Heart left ventricle (tissue), 16 donors: ENCODE measurements around the gene PTPRD. TPM values are rescaled to one million over a fixed set of nuclear protein-coding genes. Genes with fewer than 3 reads are reported as not detected.

Source experiments
- ATAC-seq, 4 donors: fragments of 200-7000 bp; cut with Tn5 transposase; one replicate each; pipeline ENCODE4 v1.9.1; 2020 to 2022; ENCODE audit warnings: moderate library complexity in 4 of 4, mild to moderate bottlenecking in 3 of 4, moderate number of reproducible peaks in 1 of 4
- DNase-seq, 5 donors: peaks; one replicate each; pipeline ENCODE4 v3.0.0-alpha.2; 2020
- H3K27ac ChIP-seq, 12 donors: fragments of 200-600 bp; sonication (generic) in 4 of 12; one replicate each; pipeline versions ENCODE4 v1.5.0 to v1.8.0; 2016 to 2022; ENCODE audit warnings: mild to moderate bottlenecking in 2 of 12
- H3K27me3 ChIP-seq, 9 donors: fragments of 200-600 bp; sonication (generic) in 2 of 9; one replicate each; pipeline versions ENCODE4 v1.5.1 to v1.8.0; 2016 to 2022; ENCODE audit warnings: mild to moderate bottlenecking in 3 of 9
- H3K36me3 ChIP-seq, 9 donors: fragments of 200-600 bp; sonication (generic) in 2 of 9; one replicate each; pipeline versions ENCODE4 v1.5.0 to v1.8.0; 2018 to 2022; ENCODE audit warnings: mild to moderate bottlenecking in 2 of 9
- H3K4me1 ChIP-seq, 12 donors: fragments of 200-600 bp; sonication (generic) in 4 of 12; one replicate each; pipeline versions ENCODE4 v1.5.0 to v1.8.0; 2016 to 2022; ENCODE audit warnings: mild to moderate bottlenecking in 3 of 12
- H3K4me3 ChIP-seq, 12 donors: fragments of 200-600 bp; sonication (generic) in 4 of 12; one replicate each; pipeline versions ENCODE4 v1.5.0 to v1.8.0; 2017 to 2022; ENCODE audit warnings: mild to moderate bottlenecking in 9 of 12, moderate library complexity in 4 of 12
- H3K9me3 ChIP-seq, 12 donors: fragments of 200-600 bp; sonication (generic) in 4 of 12; one replicate each; pipeline versions ENCODE4 v1.5.0 to v1.8.0; 2016 to 2022; ENCODE audit warnings: mild to moderate bottlenecking in 1 of 12
- CTCF ChIP-seq, 12 donors: fragments of 200-600 bp; sonication (generic) in 4 of 12; IDR thresholded peaks; one replicate each; pipeline versions ENCODE4 v1.5.0 to v1.8.0; 2018 to 2022; ENCODE audit warnings: antibody characterized with exemption in 12 of 12, mild to moderate bottlenecking in 5 of 12
- POLR2A ChIP-seq, 2 donors: fragments of 450-650 bp; IDR thresholded peaks; one replicate each; pipeline ENCODE4 v1.6.1; 2017; ENCODE audit warnings: antibody characterized with exemption in 2 of 2, mild to moderate bottlenecking in 2 of 2, moderate library complexity in 2 of 2
- WGBS, 4 donors: extraction: QIAGEN DNeasy Blood & Tissue Kit in 2 of 4; methylation state at CpG; one replicate each; pipeline versions ENCODE4 v1.1.5 to v1.1.7; 2013 to 2018; 5-methylcytosine and 5-hydroxymethylcytosine counted together
- intact Hi-C, 10 donors: fragments of 100-400 bp; cut with DNase I; formaldehyde crosslinking; loops; one replicate each; pipeline versions ENCODE4 v1.11.1 to v1.14.2; 2022
- polyA plus RNA-seq, 2 donors: library from polyadenylated mRNA; stranded (reverse); fragments of 200-250 nt; gene quantifications; one replicate each; pipeline ENCODE4 v1.2.3, GENCODE V29; 2013
- total RNA-seq, 9 donors: library from RNA; depleted of rRNA in 2 of 9; stranded (reverse); fragments of >200 nt in 2 of 9; fragmentation: NEBNext Ultra II Directional in 3 of 9; extraction: Animal tissue kit (Norgen Biotek cat#: 25700) in 3 of 9; gene quantifications; one replicate each; pipeline versions ENCODE4 v1.1.0 to v1.2.4, GENCODE V29; 2016 to 2023
- donor health status: ischemic (EF 13 %, LVEDD 7.1; RV severe dilation, severe dysfunction).
- donor health status: healthy with polysubstance abuse.
- donor health status: DM: no; HTN: yes; CAD: no.
- donor health status: DM: no; HTN: no; CAD: no.
- donor health status: ischemic (EF 25% LVEDD 6.9; RV normal size, moderate dysfunction).
- donor health status: ischemic (EF 25% LVEDD 5.7; RV mildly dilated, moderate dysfunction).
- donor health status: healthy.
- donor health status: DM: yes; HTN: yes; CAD: no.
- donor health status: ischemic (EF 35%, LVEDD 5.7; RV mildly dilated, moderate dysfunction).
- donor health status: nonischemic (EF 11% LVEDD 7.7; RV severe dilation, severe dysfunction).
- donor health status: DM: yes; HTN: yes; CAD: no.
- donor health status: PGD.
- donor health status: ischemic (EF 29% LVEDD 5.4; RV normal size, mild dysfunction).
- donor health status: nonischemic (EF 23%, LVEDD 6.1; RV moderate dilation, normal function).

Gene PTPRD
- total and polyA plus RNA-seq, 11 donors = 1.4 to 25.3 (median 15.1) TPM

DNA sequence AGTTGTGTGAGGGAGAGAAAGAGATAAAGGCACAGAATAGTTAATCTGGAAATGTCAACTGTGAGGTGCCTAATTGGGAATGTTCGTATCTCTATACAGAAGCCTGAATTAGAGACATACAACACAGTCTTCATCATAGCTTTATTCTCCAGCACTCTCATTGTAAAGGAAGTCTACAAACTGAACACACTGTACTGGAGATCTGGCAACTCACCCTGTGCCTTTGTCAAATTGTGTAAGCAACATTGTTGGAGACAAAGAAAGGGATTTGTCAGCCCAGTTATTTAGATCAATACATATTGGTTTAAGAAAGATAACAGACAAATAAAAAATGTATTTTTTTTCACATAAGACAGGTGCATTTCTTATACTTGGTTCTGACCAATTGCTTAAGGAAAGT, 1980.3 kb downstream of the PTPRD start:
- Histone ChIP-seq H3K36me3 (no peaks in the 10 kb centered on the region), H3K4me3 (no peak overlapping the region), H3K4me1 (peaks cover 0 to 6% (median 0%) of the 10 kb centered on the region in 12 donors), H3K27me3 (no peaks in the 10 kb centered on the region), H3K9me3 (no peaks in the 10 kb centered on the region), H3K27ac (no peak overlapping the region)
- intact Hi-C loops = no loop called here
- ATAC-seq = no peak
- DNase-seq = no peak
- TF ChIP-seq CTCF (IDR thresholded peaks at IDR 0.05) = no peak
- TF ChIP-seq POLR2A (IDR thresholded peaks at IDR 0.05) = no peak
- 61 to 81% (median 66%) methylated on average over 1 of the region's 1 CpG for WGBS, 4 donors

- DNase-seq = no peak
- Histone ChIP-seq H3K36me3 (no peaks in the 10 kb centered on the region), H3K27ac (no peak overlapping the region), H3K9me3 (no peaks in the 10 kb centered on the region), H3K4me1 (peaks cover 0 to 6% (median 0%) of the 10 kb centered on the region in 12 donors), H3K4me3 (no peak overlapping the region), H3K27me3 (no peaks in the 10 kb centered on the region)
- TF ChIP-seq POLR2A (IDR thresholded peaks at IDR 0.05) (no peak), CTCF (IDR thresholded peaks at IDR 0.05) (no peak)
- intact Hi-C loops = loop anchor here in 1 of 10 donors (5.0 kb wide), 1 partner anchor 374 kb away; no protein-coding TSS in a partner anchor
- peak in 3 of 4 donors; percentile 45 to 77 (median 50) for ATAC-seq
Observed at GRCh38 chr9:8628791-8629190, 1984.0 kb downstream of the PTPRD start.

- Histone ChIP-seq H3K36me3 (no peaks in the 10 kb centered on the region), H3K4me1 (peaks cover 0 to 6% (median 0%) of the 10 kb centered on the region in 12 donors), H3K4me3 (no peak overlapping the region), H3K27me3 (no peaks in the 10 kb centered on the region), H3K27ac (no peak overlapping the region), H3K9me3 (no peaks in the 10 kb centered on the region)
- DNase-seq (no peak), ATAC-seq (peak in 1 of 4 donors; percentile 38)
- WGBS, 4 donors = 66 to 78% (median 69%) methylated on average over 7 of the region's 7 CpGs
- TF ChIP-seq POLR2A (IDR thresholded peaks at IDR 0.05) = no peak
- TF ChIP-seq CTCF (IDR thresholded peaks at IDR 0.05) = no peak
- intact Hi-C loops = loop anchor here in 1 of 10 donors (5.0 kb wide), 1 partner anchor 374 kb away; no protein-coding TSS in a partner anchor
Observed at GRCh38 chr9:8627976-8628679, 1984.7 kb downstream of the PTPRD start.

GRCh38 chr9:8622871-8623270, 1989.9 kb downstream of the PTPRD start:
- TF ChIP-seq POLR2A (IDR thresholded peaks at IDR 0.05) (no peak), CTCF (IDR thresholded peaks at IDR 0.05) (no peak)
- 88 to 99% (median 92%) methylated on average over 2 of the region's 2 CpGs for WGBS, 4 donors
- H3K27ac ChIP-seq = no peak overlapping the region
- ATAC-seq (no peak), DNase-seq (no peak)
- no peak overlapping the region for H3K4me3 ChIP-seq
- intact Hi-C loops = no loop called here
- H3K27me3 ChIP-seq = no peaks in the 10 kb centered on the region
- no peaks in the 10 kb centered on the region for H3K9me3 ChIP-seq
- no peaks in the 10 kb centered on the region for H3K36me3 ChIP-seq
- no peaks in the 10 kb centered on the region for H3K4me1 ChIP-seq
